Esophagus (tissue), 2 donors: ENCODE measurements around the gene SGCE. TPM values are rescaled to one million over a fixed set of nuclear protein-coding genes. Genes with fewer than 3 reads are reported as not detected.

ENCODE experiments used
- H3K27ac ChIP-seq, 2 donors: one replicate each; pipeline ENCODE4 v1.5.1; 2013; ENCODE audit warnings: low read depth in 2 of 2, mild to moderate bottlenecking in 2 of 2, inconsistent platforms in 1 of 2, low read length in 1 of 2, moderate library complexity in 1 of 2
- H3K27me3 ChIP-seq, 2 donors: one replicate each; pipeline ENCODE4 v1.6.1; 2013; ENCODE audit warnings: low read length in 2 of 2, control low read depth in 1 of 2, mild to moderate bottlenecking in 1 of 2; ENCODE audit not compliant: insufficient read depth in 2 of 2, control insufficient read depth in 1 of 2
- H3K36me3 ChIP-seq, 2 donors: one replicate each; pipeline ENCODE4 v1.6.1; 2013; ENCODE audit warnings: low read length in 1 of 2; ENCODE audit not compliant: control insufficient read depth in 2 of 2, insufficient read depth in 2 of 2
- H3K4me1 ChIP-seq, 2 donors: one replicate each; pipeline ENCODE4 v1.6.1; 2013; ENCODE audit warnings: low read length in 1 of 2; ENCODE audit not compliant: control insufficient read depth in 2 of 2, insufficient read depth in 2 of 2
- H3K4me3 ChIP-seq, 2 donors: one replicate each; pipeline ENCODE4 v1.5.1; 2013; ENCODE audit warnings: low read length in 2 of 2, mild to moderate bottlenecking in 2 of 2, low read depth in 1 of 2, moderate library complexity in 1 of 2
- H3K9me3 ChIP-seq, 2 donors: one replicate each; pipeline ENCODE4 v1.6.1; 2013; ENCODE audit warnings: mild to moderate bottlenecking in 2 of 2, low read depth in 1 of 2, low read length in 1 of 2, moderate library complexity in 1 of 2; ENCODE audit not compliant: control insufficient read depth in 2 of 2, insufficient read depth in 1 of 2
- WGBS, 2 donors: extraction: QIAGEN DNeasy Blood & Tissue Kit; methylation state at CpG; one replicate each; pipeline ENCODE4 v1.1.7; 2013; 5-methylcytosine and 5-hydroxymethylcytosine counted together
- polyA plus RNA-seq, 2 donors: library from polyadenylated mRNA; stranded (reverse); fragments of 200-250 nt; gene quantifications; one replicate each; pipeline ENCODE4 v1.2.3, GENCODE V29; 2013
- donor health status: healthy with polysubstance abuse.
- donor health status: Bipolar disorder and iron deficiency.

SGCE gene
- polyA plus RNA-seq, 2 donors = 2.2 to 6.7 TPM

DNA sequence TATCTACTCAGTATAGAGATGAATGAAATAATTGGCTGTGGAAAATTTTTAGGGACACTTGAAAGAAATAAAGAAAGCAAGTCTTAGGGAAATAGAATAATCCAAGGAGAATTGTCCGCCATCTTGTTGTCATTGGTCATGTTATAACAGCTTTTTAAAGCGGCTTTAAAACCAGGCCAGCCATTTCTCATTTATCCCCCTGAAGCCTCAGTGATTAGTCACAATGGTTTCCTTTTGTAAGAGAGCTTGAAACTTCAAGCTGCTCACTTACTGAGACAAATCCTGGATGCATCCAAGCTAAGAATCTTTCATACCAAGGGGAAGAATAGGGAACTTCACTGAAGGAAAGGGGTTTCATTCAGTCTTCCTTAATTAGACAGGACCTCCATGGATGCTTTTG lies 67.9 kb downstream of the SGCE start:
- Histone ChIP-seq H3K4me3 (no peak overlapping the region), H3K9me3 (no peaks in the 10 kb centered on the region), H3K27ac (no peak overlapping the region), H3K4me1 (no peaks in the 10 kb centered on the region), H3K27me3 (no peaks in the 10 kb centered on the region), H3K36me3 (no peaks in the 10 kb centered on the region)
- 92 to 95% methylated on average over 2 of the region's 2 CpGs for WGBS, 2 donors

DNA sequence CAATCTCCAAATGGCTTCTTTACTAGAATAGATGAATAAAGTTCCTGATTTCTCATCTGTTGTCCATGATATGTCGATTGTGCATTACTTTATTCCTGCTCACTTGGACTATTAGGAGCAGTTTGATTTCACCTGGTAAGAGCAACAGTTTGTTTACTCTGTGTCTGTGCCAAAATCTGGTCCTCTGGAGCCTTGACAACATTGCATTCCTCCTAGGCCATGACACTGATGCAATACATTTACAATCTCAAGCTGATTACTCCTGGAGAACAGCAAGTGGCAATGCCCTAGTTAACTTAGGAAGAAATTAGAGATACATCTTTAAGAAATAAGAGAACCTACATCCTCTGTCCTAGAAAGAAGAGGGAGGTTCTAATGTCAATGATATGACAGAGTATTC lies 71.8 kb downstream of the SGCE start:
- 54 to 67% methylated on average over 1 of the region's 1 CpG for WGBS, 2 donors
- H3K4me3 ChIP-seq = no peak overlapping the region
- H3K27me3 ChIP-seq = no peaks in the 10 kb centered on the region
- H3K27ac ChIP-seq = no peak overlapping the region
- no peaks in the 10 kb centered on the region for H3K9me3 ChIP-seq
- H3K4me1 ChIP-seq = no peaks in the 10 kb centered on the region
- no peaks in the 10 kb centered on the region for H3K36me3 ChIP-seq

DNA sequence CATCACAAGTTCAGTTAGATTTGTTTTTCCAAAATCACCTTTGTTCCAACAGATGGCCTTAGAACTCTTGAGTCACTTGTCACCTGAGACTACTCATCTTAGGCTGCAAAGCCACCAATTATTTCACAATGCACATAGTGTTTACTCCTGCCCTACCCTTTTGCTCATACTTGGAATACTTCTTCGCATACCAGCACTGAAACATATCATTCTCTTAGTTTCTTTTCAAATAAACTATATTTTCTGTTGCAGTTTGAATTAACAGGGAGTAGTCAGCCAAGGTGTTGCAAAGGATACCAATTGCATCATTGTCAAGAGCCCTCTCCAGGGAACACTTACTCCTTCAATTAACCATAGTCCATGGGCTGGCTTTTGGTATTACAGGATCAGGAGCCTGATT lies 75.3 kb downstream of the SGCE start:
- H3K9me3 ChIP-seq = no peaks in the 10 kb centered on the region
- WGBS, 2 donors = 72 to 80% methylated on average over 1 of the region's 1 CpG
- no peak overlapping the region for H3K4me3 ChIP-seq
- H3K36me3 ChIP-seq = no peaks in the 10 kb centered on the region
- H3K4me1 ChIP-seq = no peaks in the 10 kb centered on the region
- H3K27ac ChIP-seq = no peak overlapping the region
- no peaks in the 10 kb centered on the region for H3K27me3 ChIP-seq

DNA sequence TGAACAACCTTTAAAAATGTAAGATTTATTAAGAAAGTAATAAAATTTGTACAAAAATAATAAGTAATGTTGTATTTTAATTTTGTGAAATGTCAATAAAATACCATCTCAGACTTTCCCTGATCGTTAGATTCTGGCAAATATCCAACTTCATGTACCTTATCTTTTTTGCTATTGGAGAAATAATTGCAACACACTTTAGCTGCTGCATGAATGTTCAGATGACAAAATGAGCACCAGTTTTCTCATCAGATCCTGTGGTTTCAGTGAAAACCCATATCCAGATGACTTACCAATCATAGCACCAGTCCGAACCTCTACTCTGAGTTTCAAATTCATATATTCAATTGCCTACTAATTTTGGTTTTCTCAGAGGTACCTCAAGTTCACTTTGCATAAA lies 76.5 kb downstream of the SGCE start:
- Histone ChIP-seq H3K27me3 (no peaks in the 10 kb centered on the region), H3K4me1 (no peaks in the 10 kb centered on the region), H3K9me3 (no peaks in the 10 kb centered on the region), H3K36me3 (no peaks in the 10 kb centered on the region), H3K27ac (no peak overlapping the region), H3K4me3 (no peak overlapping the region)
- WGBS, 2 donors = 88 to 94% methylated on average over 2 of the region's 2 CpGs

DNA sequence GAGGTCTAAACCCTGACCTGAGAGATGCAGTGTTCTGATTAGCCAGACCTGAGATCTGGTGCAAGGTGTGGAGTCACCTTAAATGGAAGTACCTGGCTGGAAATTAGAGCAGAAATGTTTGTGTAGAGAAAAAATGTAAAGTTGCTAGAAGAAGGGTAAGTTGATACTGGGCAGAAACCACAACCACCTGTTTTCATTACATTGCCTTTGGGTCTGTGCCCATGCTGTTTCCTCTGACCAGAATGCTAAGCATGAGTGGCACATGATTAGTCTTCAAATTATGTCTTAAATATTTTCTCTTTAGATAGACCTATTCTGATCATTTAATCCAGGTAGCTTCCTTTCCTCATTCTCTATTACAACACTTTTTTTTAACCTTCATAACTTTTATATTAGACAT lies 77.3 kb downstream of the SGCE start:
- H3K27me3 ChIP-seq = no peaks in the 10 kb centered on the region
- H3K4me1 ChIP-seq = no peaks in the 10 kb centered on the region
- H3K27ac ChIP-seq = no peak overlapping the region
- H3K36me3 ChIP-seq = no peaks in the 10 kb centered on the region
- no peaks in the 10 kb centered on the region for H3K9me3 ChIP-seq
- H3K4me3 ChIP-seq = no peak overlapping the region

- H3K27ac ChIP-seq = no peak overlapping the region
- WGBS, 2 donors = 84 to 98% methylated on average over 1 of the region's 1 CpG
- no peak overlapping the region for H3K4me3 ChIP-seq
- no peaks in the 10 kb centered on the region for H3K36me3 ChIP-seq
- H3K9me3 ChIP-seq = no peaks in the 10 kb centered on the region
- H3K4me1 ChIP-seq = no peaks in the 10 kb centered on the region
- H3K27me3 ChIP-seq = no peaks in the 10 kb centered on the region
Observed at GRCh38 chr7:94577357-94577756, 78.6 kb downstream of the SGCE start.

- Histone ChIP-seq H3K4me3 (no peak overlapping the region), H3K27ac (no peak overlapping the region), H3K4me1 (no peaks in the 10 kb centered on the region), H3K27me3 (no peaks in the 10 kb centered on the region), H3K9me3 (no peaks in the 10 kb centered on the region), H3K36me3 (no peaks in the 10 kb centered on the region)
- 91 to 97% methylated on average over 2 of the region's 2 CpGs for WGBS, 2 donors
Observed at GRCh38 chr7:94576316-94576715, 79.6 kb downstream of the SGCE start.

DNA sequence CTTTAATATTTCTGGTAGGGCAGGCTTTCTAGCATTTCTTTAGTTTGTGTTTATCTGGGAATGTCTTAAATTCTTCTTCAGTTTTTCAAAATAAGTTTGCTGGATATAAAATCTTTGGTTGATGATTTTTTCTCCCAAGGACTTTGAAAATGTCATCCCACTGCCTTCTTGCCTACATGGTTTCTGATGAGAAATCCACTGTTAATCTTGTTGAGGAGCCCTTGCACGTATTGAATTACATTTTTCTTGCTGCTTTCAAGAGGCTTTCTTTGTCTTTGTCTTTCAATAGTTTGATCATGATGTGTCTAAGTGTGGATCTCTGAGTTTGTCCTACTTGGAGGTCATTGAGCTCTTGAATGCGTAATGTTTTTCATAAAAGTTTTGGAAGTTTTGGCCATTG lies 80.3 kb downstream of the SGCE start:
- WGBS, 2 donors = 96 to 97% methylated on average over 2 of the region's 2 CpGs
- H3K4me1 ChIP-seq = no peaks in the 10 kb centered on the region
- no peaks in the 10 kb centered on the region for H3K27me3 ChIP-seq
- H3K36me3 ChIP-seq = no peaks in the 10 kb centered on the region
- no peak overlapping the region for H3K4me3 ChIP-seq
- no peak overlapping the region for H3K27ac ChIP-seq
- no peaks in the 10 kb centered on the region for H3K9me3 ChIP-seq

DNA sequence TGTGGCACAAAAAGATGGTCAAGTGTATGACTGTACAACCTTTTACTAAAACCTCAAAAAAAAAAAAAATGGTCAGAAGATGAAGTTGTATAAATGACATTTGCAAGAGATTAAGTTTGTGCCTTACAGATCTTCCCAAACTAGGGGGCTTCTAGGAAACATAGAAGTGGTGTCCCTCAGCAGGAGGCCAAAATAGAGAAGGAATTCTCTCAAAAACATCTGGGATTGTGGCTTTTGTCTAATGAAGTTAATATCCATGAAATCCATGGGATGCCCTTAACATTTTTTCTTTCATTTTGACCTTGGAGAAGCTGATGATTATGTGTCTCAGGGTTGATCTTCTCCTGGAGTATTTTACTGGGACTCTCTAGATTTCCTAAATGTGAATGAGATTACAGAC lies 84.1 kb downstream of the SGCE start:
- H3K4me3 ChIP-seq = no peak overlapping the region
- H3K9me3 ChIP-seq = no peaks in the 10 kb centered on the region
- no peaks in the 10 kb centered on the region for H3K4me1 ChIP-seq
- no peak overlapping the region for H3K27ac ChIP-seq
- no peaks in the 10 kb centered on the region for H3K36me3 ChIP-seq
- H3K27me3 ChIP-seq = no peaks in the 10 kb centered on the region

DNA sequence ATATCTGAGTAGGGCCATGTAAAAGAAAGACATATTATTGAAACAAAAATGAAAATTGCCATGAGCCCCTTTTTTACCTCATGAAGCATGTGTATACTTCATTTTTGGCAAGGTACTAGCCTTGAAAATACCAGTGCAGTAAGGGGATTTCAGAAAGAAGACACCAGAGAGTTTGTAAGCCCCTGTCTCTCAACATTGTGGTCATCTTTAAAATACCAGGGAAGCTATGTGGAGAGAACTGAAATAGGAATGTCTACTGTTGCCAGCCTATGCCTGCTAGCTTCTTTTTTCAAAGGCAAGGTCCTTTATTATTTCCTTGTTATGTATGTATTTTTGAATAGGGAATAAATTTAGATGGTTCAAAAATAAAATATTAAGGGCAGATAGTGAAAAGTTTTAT lies 88.5 kb downstream of the SGCE start:
- Histone ChIP-seq H3K36me3 (no peaks in the 10 kb centered on the region), H3K4me3 (no peak overlapping the region)

More for the DNA sequence above, 88.5 kb downstream of the SGCE start:
- Histone ChIP-seq H3K27ac (no peak overlapping the region), H3K4me1 (no peaks in the 10 kb centered on the region), H3K27me3 (no peaks in the 10 kb centered on the region), H3K9me3 (no peaks in the 10 kb centered on the region)
